Heart left ventricle (tissue), 13 donors: Measurements from ENCODE around the gene NARF.

Experiments
- CTCF ChIP-seq, 12 donors: fragments of 200-600 bp; sonication (generic) in 4 of 12; IDR thresholded peaks; one replicate each; pipeline versions ENCODE4 v1.5.0 to v1.8.0; 2018 to 2022; ENCODE audit warnings: antibody characterized with exemption in 12 of 12, mild to moderate bottlenecking in 5 of 12
- POLR2A ChIP-seq, 2 donors: fragments of 450-650 bp; IDR thresholded peaks; one replicate each; pipeline ENCODE4 v1.6.1; 2017; ENCODE audit warnings: antibody characterized with exemption in 2 of 2, mild to moderate bottlenecking in 2 of 2, moderate library complexity in 2 of 2
- donor health status: ischemic (EF 13 %, LVEDD 7.1; RV severe dilation, severe dysfunction).
- donor health status: DM: no; HTN: yes; CAD: no.
- donor health status: DM: no; HTN: no; CAD: no.
- donor health status: ischemic (EF 25% LVEDD 6.9; RV normal size, moderate dysfunction).
- donor health status: ischemic (EF 25% LVEDD 5.7; RV mildly dilated, moderate dysfunction).
- donor health status: ischemic (EF 35%, LVEDD 5.7; RV mildly dilated, moderate dysfunction).
- donor health status: nonischemic (EF 11% LVEDD 7.7; RV severe dilation, severe dysfunction).
- donor health status: DM: yes; HTN: yes; CAD: no.
- donor health status: PGD.
- donor health status: ischemic (EF 29% LVEDD 5.4; RV normal size, mild dysfunction).
- donor health status: nonischemic (EF 23%, LVEDD 6.1; RV moderate dilation, normal function).

GRCh38 chr17:82524540-82524939 is 66.0 kb downstream of the NARF start:
- TF ChIP-seq CTCF (IDR thresholded peaks at IDR 0.05) = no peak
- TF ChIP-seq POLR2A (IDR thresholded peaks at IDR 0.05) = no peak
